GM21423 (cell line): ENCODE results near the gene SCG5.

ENCODE experiments used
- ATAC-seq: cut with Tn5 transposase; IDR thresholded peaks from one replicate; pipeline ENCODE4 v1.9.1; 2021; ENCODE audit warnings: mild to moderate bottlenecking, moderate library complexity; ENCODE audit not compliant: unreplicated experiment

Gene SCG5

GRCh38 chr15:32718821-32719716 is 77.6 kb downstream of the SCG5 start:
- no peak for ATAC-seq

- no peak for ATAC-seq
These were observed 80.1 kb downstream of the SCG5 start for GRCh38 chr15:32721596-32721995.

- ATAC-seq: no peak
These were observed 80.6 kb downstream of the SCG5 start for GRCh38 chr15:32722136-32722535.

GRCh38 chr15:32723171-32723948 is 81.8 kb downstream of the SCG5 start:
- ATAC-seq: peak; percentile 88

- no peak for ATAC-seq
These were observed 88.3 kb downstream of the SCG5 start for GRCh38 chr15:32729700-32730395.

- no peak for ATAC-seq
These were observed 89.5 kb downstream of the SCG5 start for GRCh38 chr15:32730677-32731654.

- ATAC-seq: no peak
These were observed 91.2 kb downstream of the SCG5 start for GRCh38 chr15:32732574-32733157.

- ATAC-seq: no peak
These were observed 91.8 kb downstream of the SCG5 start for GRCh38 chr15:32733281-32733680.

- ATAC-seq: no peak
These were observed 94.6 kb downstream of the SCG5 start for GRCh38 chr15:32735989-32736700.

GRCh38 chr15:32736701-32737061 is 95.2 kb downstream of the SCG5 start:
- ATAC-seq: no peak

GRCh38 chr15:32737304-32737703 is 95.8 kb downstream of the SCG5 start:
- no peak for ATAC-seq

GRCh38 chr15:32738666-32739065 is 97.2 kb downstream of the SCG5 start:
- ATAC-seq: no peak

- ATAC-seq: no peak
These were observed 98.1 kb downstream of the SCG5 start for GRCh38 chr15:32739522-32740063.

- ATAC-seq: no peak
These were observed 102.1 kb downstream of the SCG5 start for GRCh38 chr15:32743411-32744140.

GRCh38 chr15:32746116-32746857 is 104.8 kb downstream of the SCG5 start:
- ATAC-seq: no peak
